ENCODE measurements around the gene ASPDH. TPM values are rescaled to one million over a fixed set of nuclear protein-coding genes. Genes with fewer than 3 reads are reported as not detected.

ASPDH gene
- total and polyA plus RNA-seq, 2 donors (not counting 1 experiment from before 2014, with no cell fraction given) = not detected

DNA sequence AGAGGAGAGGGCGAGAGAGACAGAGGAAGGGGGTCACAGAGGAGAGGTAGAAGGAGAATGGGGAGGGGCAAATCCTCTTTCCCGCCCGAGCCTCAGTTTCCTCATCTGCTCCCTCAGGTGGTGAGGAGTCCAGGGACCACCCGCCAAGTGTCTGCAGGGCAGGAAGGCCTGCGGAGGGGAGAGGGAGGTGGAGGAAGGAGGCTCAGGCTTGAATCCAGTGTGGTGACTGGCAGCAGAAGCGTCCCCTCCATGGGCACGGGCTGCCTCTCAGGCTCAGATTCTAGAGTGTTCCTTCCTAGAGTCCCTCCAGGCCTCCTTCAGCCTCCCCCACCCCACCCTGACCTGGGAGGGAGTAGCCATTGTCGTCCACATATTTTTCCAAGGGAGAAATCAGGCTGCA, 20.5 kb downstream of the ASPDH start:
- Histone ChIP-seq H3K4me1 (ENCODE audit: control insufficient read depth in 2 of 2, insufficient read depth in 2 of 2, low read length in 2 of 2) (peaks cover 12% of the 10 kb centered on the region in 2 donors), H3K9ac (ENCODE audit: low read length) (no peak overlapping the region), H2AFZ (ENCODE audit: insufficient read depth, low read depth, low read length, poor library complexity, severe bottlenecking) (no peak overlapping the region), H3K27ac (ENCODE audit: low read length in 2 of 2) (no peak overlapping the region), H3K27me3 (replicated peaks in 1 of 4; ENCODE audit: control extremely low read depth in 1 of 4, control insufficient read depth in 3 of 4, insufficient read depth in 4 of 4, low read length in 3 of 4) (no peaks in the 10 kb centered on the region), H3K36me3 (replicated peaks in 1 of 2; ENCODE audit: control extremely low read depth in 1 of 2, control insufficient read depth in 1 of 2, extremely low read depth in 1 of 2, insufficient read depth in 2 of 2, low read length in 1 of 2) (no peaks in the 10 kb centered on the region), H3K9me3 (ENCODE audit: control extremely low read depth in 1 of 3, control insufficient read depth in 2 of 3, insufficient read depth in 1 of 3, low read length in 2 of 3) (peaks cover 0 to 5% (median 0%) of the 10 kb centered on the region in 3 donors), H3K4me2 (replicated peaks; ENCODE audit: low read depth, low read length, poor library complexity, severe bottlenecking) (no peak overlapping the region), H4K20me1 (ENCODE audit: control insufficient read depth, insufficient read depth, low read length, poor library complexity, severe bottlenecking) (no peaks in the 10 kb centered on the region), H3K79me2 (ENCODE audit: control insufficient read depth, insufficient read depth, low read length) (no peaks in the 10 kb centered on the region), H3K4me3 (ENCODE audit: control extremely low read depth in 1 of 5, extremely low read depth in 1 of 5, insufficient read depth in 1 of 5, low read depth in 2 of 5, low read length in 4 of 5) (no peak overlapping the region)
- Mint-ChIP-seq H3K9me3 (ENCODE audit: insufficient read depth) (no peaks in the 10 kb centered on the region), H3K4me3 (no peak overlapping the region), H3K27me3 (no peaks in the 10 kb centered on the region), H3K4me1 (peaks cover 24% of the 10 kb centered on the region), H3K27ac (no peak overlapping the region)
- no peak for DNase-seq
- intact Hi-C loops (cut with micrococcal nuclease) = no loop called here
- no peak for TF ChIP-seq EZH2 (IDR thresholded peaks at IDR 0.05; ENCODE audit: borderline replicate concordance, insufficient read depth, low read depth, low read length, poor library complexity, severe bottlenecking)
- TF ChIP-seq, protein P1, sequence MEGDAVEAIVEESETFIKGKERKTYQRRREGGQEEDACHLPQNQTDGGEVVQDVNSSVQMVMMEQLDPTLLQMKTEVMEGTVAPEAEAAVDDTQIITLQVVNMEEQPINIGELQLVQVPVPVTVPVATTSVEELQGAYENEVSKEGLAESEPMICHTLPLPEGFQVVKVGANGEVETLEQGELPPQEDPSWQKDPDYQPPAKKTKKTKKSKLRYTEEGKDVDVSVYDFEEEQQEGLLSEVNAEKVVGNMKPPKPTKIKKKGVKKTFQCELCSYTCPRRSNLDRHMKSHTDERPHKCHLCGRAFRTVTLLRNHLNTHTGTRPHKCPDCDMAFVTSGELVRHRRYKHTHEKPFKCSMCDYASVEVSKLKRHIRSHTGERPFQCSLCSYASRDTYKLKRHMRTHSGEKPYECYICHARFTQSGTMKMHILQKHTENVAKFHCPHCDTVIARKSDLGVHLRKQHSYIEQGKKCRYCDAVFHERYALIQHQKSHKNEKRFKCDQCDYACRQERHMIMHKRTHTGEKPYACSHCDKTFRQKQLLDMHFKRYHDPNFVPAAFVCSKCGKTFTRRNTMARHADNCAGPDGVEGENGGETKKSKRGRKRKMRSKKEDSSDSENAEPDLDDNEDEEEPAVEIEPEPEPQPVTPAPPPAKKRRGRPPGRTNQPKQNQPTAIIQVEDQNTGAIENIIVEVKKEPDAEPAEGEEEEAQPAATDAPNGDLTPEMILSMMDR (IDR thresholded peaks at IDR 0.05) = no peak
- WGBS (ENCODE audit: insufficient coverage) = 96% methylated on average over 8 of the region's 8 CpGs
- ChIA-PET CTCF (no interaction called here), POLR2A (no interaction called here)
- no peak for ATAC-seq (ENCODE audit: low read depth)

DNA sequence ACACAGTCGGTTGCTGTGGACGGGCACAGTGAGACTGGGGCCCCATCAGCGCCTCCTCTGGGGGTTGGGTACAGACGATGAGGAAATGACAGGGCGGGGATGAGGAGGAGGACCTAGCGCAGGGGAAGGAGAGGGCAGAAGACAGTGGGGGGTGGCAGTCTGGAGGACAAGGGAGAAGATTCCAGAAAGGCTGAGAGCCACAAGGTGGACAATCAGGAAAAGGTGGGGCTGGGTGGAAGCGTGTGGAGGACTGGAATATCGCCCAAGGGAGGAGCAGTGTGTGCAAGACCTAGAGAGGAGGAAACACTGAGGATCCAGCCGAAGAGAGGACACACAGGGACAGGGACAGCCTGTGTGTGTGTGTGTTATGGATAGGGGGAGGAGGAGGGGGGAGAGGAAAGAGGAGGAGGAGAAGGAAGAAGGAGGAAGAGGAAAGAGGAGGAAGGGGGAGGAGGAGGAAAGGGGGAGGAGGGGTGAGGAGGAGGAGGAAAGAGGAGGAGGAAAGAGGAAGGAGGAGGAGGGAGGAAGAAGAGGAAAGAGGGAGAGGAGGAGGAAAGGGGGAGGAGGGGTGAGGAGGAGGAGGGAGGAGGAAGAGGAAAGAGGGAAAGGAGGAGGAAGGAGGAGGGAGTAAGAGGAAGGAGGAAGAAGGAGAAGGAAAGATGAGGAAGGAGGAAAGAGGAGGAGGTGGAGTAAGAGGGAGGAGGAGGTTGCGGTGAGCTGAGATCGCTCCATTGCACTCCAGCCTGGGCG, 21.2 kb downstream of the ASPDH start:
- Mint-ChIP-seq H3K27ac (no peak overlapping the region), H3K4me3 (no peak overlapping the region), H3K27me3 (no peaks in the 10 kb centered on the region), H3K4me1 (peaks cover 27% of the 10 kb centered on the region), H3K9me3 (ENCODE audit: insufficient read depth) (no peaks in the 10 kb centered on the region)
- CTCF ChIA-PET = no interaction called here
- ATAC-seq (ENCODE audit: low read depth) = peak; percentile 62
- POLR2A ChIA-PET = no interaction called here
- Histone ChIP-seq H3K9me3 (ENCODE audit: control extremely low read depth in 1 of 3, control insufficient read depth in 2 of 3, insufficient read depth in 1 of 3, low read length in 2 of 3) (peaks cover 0 to 9% (median 0%) of the 10 kb centered on the region in 3 donors), H4K20me1 (ENCODE audit: control insufficient read depth, insufficient read depth, low read length, poor library complexity, severe bottlenecking) (peaks cover 2% of the 10 kb centered on the region), H3K27me3 (replicated peaks in 1 of 4; ENCODE audit: control extremely low read depth in 1 of 4, control insufficient read depth in 3 of 4, insufficient read depth in 4 of 4, low read length in 3 of 4) (no peaks in the 10 kb centered on the region), H3K4me2 (replicated peaks; ENCODE audit: low read depth, low read length, poor library complexity, severe bottlenecking) (peak overlapping the region; percentile 30), H3K4me1 (ENCODE audit: control insufficient read depth in 2 of 2, insufficient read depth in 2 of 2, low read length in 2 of 2) (peaks cover 14% of the 10 kb centered on the region in 2 donors), H2AFZ (ENCODE audit: insufficient read depth, low read depth, low read length, poor library complexity, severe bottlenecking) (no peak overlapping the region), H3K4me3 (ENCODE audit: control extremely low read depth in 1 of 5, extremely low read depth in 1 of 5, insufficient read depth in 1 of 5, low read depth in 2 of 5, low read length in 4 of 5) (no peak overlapping the region), H3K9ac (ENCODE audit: low read length) (no peak overlapping the region), H3K27ac (ENCODE audit: low read length in 2 of 2) (no peak overlapping the region), H3K36me3 (replicated peaks in 1 of 2; ENCODE audit: control extremely low read depth in 1 of 2, control insufficient read depth in 1 of 2, extremely low read depth in 1 of 2, insufficient read depth in 2 of 2, low read length in 1 of 2) (no peaks in the 10 kb centered on the region), H3K79me2 (ENCODE audit: control insufficient read depth, insufficient read depth, low read length) (no peaks in the 10 kb centered on the region)
- WGBS (ENCODE audit: insufficient coverage) = 12% methylated on average over 9 of the region's 12 CpGs
- intact Hi-C loops (cut with micrococcal nuclease) = no loop called here
- TF ChIP-seq, protein P1 (IDR thresholded peaks at IDR 0.05) = no peak
- no peak for TF ChIP-seq EZH2 (IDR thresholded peaks at IDR 0.05; ENCODE audit: borderline replicate concordance, insufficient read depth, low read depth, low read length, poor library complexity, severe bottlenecking)
- peak; percentile 50 for DNase-seq
